Measurements from ENCODE around the gene TLK2.
A peak's percentile ranks its signal among the peaks of the same experiment; 100 is the strongest.

The TLK2 gene

GRCh38 chr17:62625870-62626200, 147.2 kb downstream of the TLK2 start:
- TF ChIP-seq POLR2A (IDR thresholded peaks at IDR 0.05; ENCODE audit: extremely low read depth, insufficient read length) (no peak), MYC (IDR thresholded peaks at IDR 0.05; ENCODE audit: low read depth, low read length) (no peak), MAX (IDR thresholded peaks at IDR 0.05; ENCODE audit: low read depth, low read length) (no peak)
- TF ChIP-seq, protein P1, sequence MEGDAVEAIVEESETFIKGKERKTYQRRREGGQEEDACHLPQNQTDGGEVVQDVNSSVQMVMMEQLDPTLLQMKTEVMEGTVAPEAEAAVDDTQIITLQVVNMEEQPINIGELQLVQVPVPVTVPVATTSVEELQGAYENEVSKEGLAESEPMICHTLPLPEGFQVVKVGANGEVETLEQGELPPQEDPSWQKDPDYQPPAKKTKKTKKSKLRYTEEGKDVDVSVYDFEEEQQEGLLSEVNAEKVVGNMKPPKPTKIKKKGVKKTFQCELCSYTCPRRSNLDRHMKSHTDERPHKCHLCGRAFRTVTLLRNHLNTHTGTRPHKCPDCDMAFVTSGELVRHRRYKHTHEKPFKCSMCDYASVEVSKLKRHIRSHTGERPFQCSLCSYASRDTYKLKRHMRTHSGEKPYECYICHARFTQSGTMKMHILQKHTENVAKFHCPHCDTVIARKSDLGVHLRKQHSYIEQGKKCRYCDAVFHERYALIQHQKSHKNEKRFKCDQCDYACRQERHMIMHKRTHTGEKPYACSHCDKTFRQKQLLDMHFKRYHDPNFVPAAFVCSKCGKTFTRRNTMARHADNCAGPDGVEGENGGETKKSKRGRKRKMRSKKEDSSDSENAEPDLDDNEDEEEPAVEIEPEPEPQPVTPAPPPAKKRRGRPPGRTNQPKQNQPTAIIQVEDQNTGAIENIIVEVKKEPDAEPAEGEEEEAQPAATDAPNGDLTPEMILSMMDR (IDR thresholded peaks at IDR 0.05; ENCODE audit: low read depth, low read length): no peak
- H3K4me3 ChIP-seq (ENCODE audit: low read depth, low read length): no peak overlapping the region
- no peak for DNase-seq (ENCODE audit: low read depth)

DNA sequence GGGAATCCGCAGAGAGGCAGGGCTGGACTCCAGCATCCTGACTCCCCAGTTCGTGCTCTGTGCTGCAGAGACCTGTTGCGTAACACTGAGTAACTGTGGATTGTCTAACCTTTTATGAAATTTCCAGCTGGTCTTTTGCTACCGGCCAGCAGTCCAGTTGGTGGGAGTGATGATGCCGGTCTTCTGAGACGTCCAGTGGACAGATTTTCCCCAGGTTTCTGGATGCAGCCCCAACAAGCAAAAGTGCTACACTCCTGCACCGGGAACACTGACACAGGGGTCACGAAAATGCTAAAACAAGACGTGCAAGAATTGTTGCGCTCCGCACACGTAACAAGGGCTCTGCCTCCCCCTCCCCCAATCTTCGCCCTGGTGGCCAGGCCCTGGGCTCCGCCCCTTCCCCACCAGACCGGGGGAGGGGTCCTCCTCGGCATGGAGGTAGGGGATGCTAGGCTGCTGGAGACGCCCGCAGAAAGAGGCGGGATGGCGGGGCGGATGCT, 148.1 kb downstream of the TLK2 start:
- no peak for TF ChIP-seq POLR2A (IDR thresholded peaks at IDR 0.05; ENCODE audit: extremely low read depth, insufficient read length)
- 0 out of 2 replicates have a peak, but pooled peaks have one; percentile 5 for TF ChIP-seq MAX (IDR thresholded peaks at IDR 0.05; ENCODE audit: low read depth, low read length)
- peak overlapping the region; percentile 83 for H3K4me3 ChIP-seq (ENCODE audit: low read depth, low read length)
- DNase-seq (ENCODE audit: low read depth): peak; percentile 87

GRCh38 chr17:62627219-62627903, 148.7 kb downstream of the TLK2 start, which contains the start of gene MRC2:
Gene MRC2, plus strand, starts transcription at chr17:62627670. Its CDS starts 133 bp downstream, at chr17:62627803.
- H3K4me3 ChIP-seq (ENCODE audit: low read depth, low read length): peak within 1 kb of the TSS; percentile 83
- TF ChIP-seq MAX (IDR thresholded peaks at IDR 0.05; ENCODE audit: low read depth, low read length): no peak; the same call in 1 of the 2 replicates
- TF ChIP-seq POLR2A (IDR thresholded peaks at IDR 0.05; ENCODE audit: extremely low read depth, insufficient read length): peak; percentile 60
- 0 out of 2 replicates have a peak, but pooled peaks have one; percentile 41 for TF ChIP-seq MYC (IDR thresholded peaks at IDR 0.05; ENCODE audit: low read depth, low read length)
- TF ChIP-seq, protein P1 (IDR thresholded peaks at IDR 0.05; ENCODE audit: low read depth, low read length): no peak
- DNase-seq (ENCODE audit: low read depth): peak; percentile 93

GRCh38 chr17:62627904-62628633, 149.4 kb downstream of the TLK2 start:
- peak overlapping the region; percentile 83 for H3K4me3 ChIP-seq (ENCODE audit: low read depth, low read length)
- TF ChIP-seq, protein P1 (IDR thresholded peaks at IDR 0.05; ENCODE audit: low read depth, low read length): no peak
- no peak for TF ChIP-seq MAX (IDR thresholded peaks at IDR 0.05; ENCODE audit: low read depth, low read length)
- TF ChIP-seq POLR2A (IDR thresholded peaks at IDR 0.05; ENCODE audit: extremely low read depth, insufficient read length): no peak
- no peak for TF ChIP-seq MYC (IDR thresholded peaks at IDR 0.05; ENCODE audit: low read depth, low read length)
- DNase-seq (ENCODE audit: low read depth): peak; percentile 81

DNA sequence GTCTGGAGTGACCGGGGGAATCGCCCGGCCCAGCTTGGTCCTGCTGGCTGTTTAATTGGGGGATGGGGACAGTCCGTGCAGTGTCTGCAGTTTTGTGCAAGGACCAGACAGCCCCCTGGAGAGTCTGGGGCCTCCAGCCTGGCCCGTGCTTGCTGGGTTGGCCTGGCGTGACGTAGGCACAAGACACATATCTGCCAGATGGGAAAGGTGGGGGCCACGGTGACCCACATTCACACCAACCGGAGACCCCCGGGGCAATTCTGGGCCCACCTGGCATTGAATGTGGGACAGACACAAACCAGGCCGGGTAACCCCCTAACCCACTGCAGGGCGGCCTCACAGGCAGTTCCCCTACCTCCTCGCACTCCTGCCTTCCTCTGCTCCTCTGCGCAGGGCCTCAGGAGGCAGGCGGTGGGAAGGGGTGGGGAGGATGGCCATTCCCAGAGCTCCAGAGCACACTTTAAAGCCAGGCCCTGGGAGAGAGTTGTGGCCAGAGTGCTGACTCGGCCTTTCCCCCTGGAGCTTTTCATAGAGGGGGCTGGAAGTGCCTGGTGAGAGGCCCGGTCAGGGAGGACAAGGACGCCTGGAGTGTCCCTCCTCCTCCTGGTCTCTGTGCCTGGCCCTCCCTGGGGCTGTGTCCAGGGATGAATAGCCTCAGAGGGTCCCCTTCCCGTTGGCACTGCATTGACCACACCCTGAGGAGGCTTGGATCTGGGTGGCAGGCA, 150.4 kb downstream of the TLK2 start:
- TF ChIP-seq MAX (IDR thresholded peaks at IDR 0.05; ENCODE audit: low read depth, low read length) (no peak), MYC (IDR thresholded peaks at IDR 0.05; ENCODE audit: low read depth, low read length) (0 out of 2 replicates have a peak, but pooled peaks have one; percentile 18)
- H3K4me3 ChIP-seq (ENCODE audit: low read depth, low read length): peak overlapping the region; percentile 83
- DNase-seq (ENCODE audit: low read depth): peak; percentile 62

- TF ChIP-seq MYC (IDR thresholded peaks at IDR 0.05; ENCODE audit: low read depth, low read length): no peak
- TF ChIP-seq MAX (IDR thresholded peaks at IDR 0.05; ENCODE audit: low read depth, low read length): no peak
- TF ChIP-seq, protein P1 (IDR thresholded peaks at IDR 0.05; ENCODE audit: low read depth, low read length): no peak
- no peak for TF ChIP-seq POLR2A (IDR thresholded peaks at IDR 0.05; ENCODE audit: extremely low read depth, insufficient read length)
- H3K4me3 ChIP-seq (ENCODE audit: low read depth, low read length): peak overlapping the region; percentile 83
- no peak for DNase-seq (ENCODE audit: low read depth)
Measured at GRCh38 chr17:62629556-62630364, 151.1 kb downstream of the TLK2 start.

All from NB4 (cell line).